AG10803 (cell line): ENCODE results near the gene ZDHHC5.

Experiments
- DNase-seq: peaks from one replicate; pipeline ENCODE4 v3.0.0; 2010; ENCODE audit warnings: low read depth
- H3K4me3 ChIP-seq: 2 replicates; pipeline ENCODE4 v1.5.1; 2011; ENCODE audit warnings: mild to moderate bottlenecking, low read length, control low read depth
- CTCF ChIP-seq: conservative IDR thresholded peaks from 2 replicates; pipeline ENCODE4 v1.5.1; 2011; ENCODE audit warnings: mild to moderate bottlenecking, low read length, control low read depth, inconsistent platforms

Gene ZDHHC5

GRCh38 chr11:57732661-57733060 is 64.7 kb downstream of the ZDHHC5 start:
- H3K4me3 ChIP-seq = no peak overlapping the region
- no peak for DNase-seq
- no peak for TF ChIP-seq CTCF

- no peak overlapping the region for H3K4me3 ChIP-seq
- DNase-seq = no peak
- no peak for TF ChIP-seq CTCF
Measured at GRCh38 chr11:57735619-57736298, 67.8 kb downstream of the ZDHHC5 start.

- peak within 1 kb of the TSS; percentile 97 for H3K4me3 ChIP-seq
- no peak for TF ChIP-seq CTCF
- DNase-seq = peak; percentile 97
Measured at GRCh38 chr11:57741132-57742086, 73.5 kb downstream of the ZDHHC5 start, which contains the start of gene SELENOH. Gene SELENOH, plus strand, starts transcription at chr11:57741491. Its CDS starts 105 bp downstream, at chr11:57741596.

GRCh38 chr11:57742087-57742452 is 74.2 kb downstream of the ZDHHC5 start:
- peak overlapping the region; percentile 97 for H3K4me3 ChIP-seq
- TF ChIP-seq CTCF = no peak
- no peak for DNase-seq

- H3K4me3 ChIP-seq = no peak overlapping the region
- TF ChIP-seq CTCF = no peak
- DNase-seq = no peak
Measured at GRCh38 chr11:57744357-57744756, 76.4 kb downstream of the ZDHHC5 start.

- no peak for TF ChIP-seq CTCF
- DNase-seq = no peak
- H3K4me3 ChIP-seq = no peak overlapping the region
Measured at GRCh38 chr11:57745206-57745605, 77.3 kb downstream of the ZDHHC5 start.

GRCh38 chr11:57746920-57747319 is 79.0 kb downstream of the ZDHHC5 start:
- no peak for TF ChIP-seq CTCF
- DNase-seq = no peak
- no peak overlapping the region for H3K4me3 ChIP-seq
